ENCODE measurements around the gene ZNF385D. TPM values are rescaled to one million over a fixed set of nuclear protein-coding genes. Genes with fewer than 3 reads are reported as not detected.
"Not testable (repeated sequence)": the region's sequence is repeated elsewhere in the genome, so short reads cannot be mapped to it uniquely, and the experiment has no call there.

Gene ZNF385D
- total RNA-seq, 2 donors from 2014 or later: 1.5 to 2.6 TPM

DNA sequence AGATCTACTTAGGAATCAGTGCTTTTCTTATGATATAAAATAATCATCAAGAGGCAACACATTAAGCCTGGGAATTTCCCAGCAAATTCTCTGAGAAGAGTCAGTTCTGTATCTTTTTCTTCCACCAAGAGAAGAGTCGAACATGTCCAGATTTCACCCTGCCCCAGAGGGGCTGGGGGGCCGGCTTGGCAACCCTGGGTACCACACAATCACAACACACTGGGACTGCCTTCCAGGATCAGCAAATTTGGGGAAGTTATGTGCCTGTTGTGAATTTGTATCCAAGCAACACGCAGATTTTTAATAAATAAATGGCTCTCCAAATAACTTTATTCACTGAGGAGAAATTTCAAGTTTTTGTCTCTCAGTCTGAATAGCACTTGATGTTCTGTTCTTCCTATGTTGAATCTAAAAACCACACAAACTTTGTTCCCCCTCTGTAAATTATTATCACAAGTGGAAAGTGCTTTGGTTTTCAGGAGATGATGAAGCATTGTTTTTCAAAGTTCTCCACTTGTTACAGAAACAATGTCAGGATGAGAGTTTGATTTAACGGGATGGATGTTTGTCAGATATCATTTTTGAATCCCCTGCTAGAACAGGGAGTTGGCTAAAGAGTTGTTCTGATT lies 357.2 kb downstream of the ZNF385D start:
- no peak overlapping the region for H3K4me3 ChIP-seq
- no peak overlapping the region for H3K9ac ChIP-seq (ENCODE audit: low read depth in 2 of 2, low read length in 2 of 2)
- no peaks in the 10 kb centered on the region for H3K4me1 ChIP-seq
- H3K27me3 ChIP-seq: no peaks in the 10 kb centered on the region
- TF ChIP-seq, protein P1, sequence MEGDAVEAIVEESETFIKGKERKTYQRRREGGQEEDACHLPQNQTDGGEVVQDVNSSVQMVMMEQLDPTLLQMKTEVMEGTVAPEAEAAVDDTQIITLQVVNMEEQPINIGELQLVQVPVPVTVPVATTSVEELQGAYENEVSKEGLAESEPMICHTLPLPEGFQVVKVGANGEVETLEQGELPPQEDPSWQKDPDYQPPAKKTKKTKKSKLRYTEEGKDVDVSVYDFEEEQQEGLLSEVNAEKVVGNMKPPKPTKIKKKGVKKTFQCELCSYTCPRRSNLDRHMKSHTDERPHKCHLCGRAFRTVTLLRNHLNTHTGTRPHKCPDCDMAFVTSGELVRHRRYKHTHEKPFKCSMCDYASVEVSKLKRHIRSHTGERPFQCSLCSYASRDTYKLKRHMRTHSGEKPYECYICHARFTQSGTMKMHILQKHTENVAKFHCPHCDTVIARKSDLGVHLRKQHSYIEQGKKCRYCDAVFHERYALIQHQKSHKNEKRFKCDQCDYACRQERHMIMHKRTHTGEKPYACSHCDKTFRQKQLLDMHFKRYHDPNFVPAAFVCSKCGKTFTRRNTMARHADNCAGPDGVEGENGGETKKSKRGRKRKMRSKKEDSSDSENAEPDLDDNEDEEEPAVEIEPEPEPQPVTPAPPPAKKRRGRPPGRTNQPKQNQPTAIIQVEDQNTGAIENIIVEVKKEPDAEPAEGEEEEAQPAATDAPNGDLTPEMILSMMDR (IDR thresholded peaks at IDR 0.05): no peak
- H3K27ac ChIP-seq: no peak overlapping the region
- intact Hi-C loops (cut with DNase I): no loop called here
- DNase-seq: no peak
- H3K9me3 ChIP-seq: no peaks in the 10 kb centered on the region
- H3K36me3 ChIP-seq: no peaks in the 10 kb centered on the region

DNA sequence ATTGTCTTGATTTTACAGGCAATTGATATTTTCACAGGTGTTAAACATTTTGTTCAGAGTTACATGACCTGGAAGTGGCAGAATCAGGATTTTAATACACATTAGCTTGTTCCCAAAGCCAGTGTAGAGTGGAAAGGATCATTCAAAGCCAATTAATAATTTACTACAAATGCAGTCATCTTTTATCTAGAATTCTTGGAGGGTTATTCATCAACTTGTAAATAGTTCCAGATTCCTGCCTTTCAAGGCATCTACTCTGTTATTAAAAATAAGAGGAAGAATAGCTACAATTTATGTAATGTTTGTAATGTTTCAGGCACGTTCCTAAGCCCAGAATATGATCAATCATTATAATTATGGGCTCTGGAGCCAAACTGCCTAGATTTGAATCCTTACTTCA lies 358.5 kb downstream of the ZNF385D start:
- H3K4me3 ChIP-seq: no peak overlapping the region
- DNase-seq: no peak
- H3K27ac ChIP-seq: no peak overlapping the region
- no peak overlapping the region for H3K9ac ChIP-seq (ENCODE audit: low read depth in 2 of 2, low read length in 2 of 2)
- no peaks in the 10 kb centered on the region for H3K4me1 ChIP-seq
- TF ChIP-seq, protein P1 (IDR thresholded peaks at IDR 0.05): no peak
- no peaks in the 10 kb centered on the region for H3K9me3 ChIP-seq
- H3K27me3 ChIP-seq: no peaks in the 10 kb centered on the region
- intact Hi-C loops (cut with DNase I): no loop called here
- no peaks in the 10 kb centered on the region for H3K36me3 ChIP-seq

DNA sequence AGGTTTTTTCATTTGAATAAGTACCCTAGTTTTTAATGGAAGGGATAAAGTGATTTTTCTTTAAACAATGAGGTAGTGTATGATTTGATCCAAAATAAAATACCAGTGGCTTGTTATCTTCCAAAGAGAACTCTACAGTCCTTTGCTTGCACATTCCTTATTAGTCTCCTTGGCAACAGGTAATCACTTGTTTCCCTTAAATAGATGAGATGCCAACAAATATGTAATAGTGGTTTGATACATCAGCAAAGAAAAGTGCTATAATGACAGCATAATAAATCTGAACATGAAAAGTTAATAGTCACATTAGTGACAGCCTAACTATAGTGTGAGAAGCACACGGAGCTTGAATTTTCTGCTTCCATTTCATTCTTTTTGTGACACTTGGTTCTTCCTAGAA lies 360.2 kb downstream of the ZNF385D start:
- no peak for DNase-seq
- Histone ChIP-seq H3K4me1 (no peaks in the 10 kb centered on the region), H3K4me3 (no peak overlapping the region), H3K27me3 (no peaks in the 10 kb centered on the region), H3K9me3 (no peaks in the 10 kb centered on the region), H3K9ac (ENCODE audit: low read depth in 2 of 2, low read length in 2 of 2) (no peak overlapping the region), H3K36me3 (no peaks in the 10 kb centered on the region), H3K27ac (no peak overlapping the region)
- TF ChIP-seq, protein P1 (IDR thresholded peaks at IDR 0.05): no peak
- intact Hi-C loops (cut with DNase I): no loop called here

DNA sequence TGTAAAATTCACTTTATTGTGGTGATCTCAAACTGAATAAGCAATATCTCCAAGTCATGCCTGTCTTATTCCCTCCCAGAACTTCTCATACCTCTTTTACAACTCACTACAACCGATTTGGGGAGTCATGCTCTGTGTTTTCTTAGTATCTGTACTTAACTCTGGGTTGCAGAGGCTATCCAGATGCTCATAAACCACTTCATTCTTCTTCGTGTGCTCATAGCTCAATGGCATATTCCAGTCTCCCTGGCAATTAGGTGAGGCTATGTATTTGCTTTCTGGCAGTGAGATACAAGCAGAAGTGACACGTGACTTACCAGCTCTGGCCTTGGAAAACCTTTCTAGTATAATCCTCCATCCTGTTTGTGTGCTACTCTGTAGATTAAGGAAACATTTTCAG lies 360.9 kb downstream of the ZNF385D start:
- intact Hi-C loops (cut with DNase I): no loop called here
- no peaks in the 10 kb centered on the region for H3K27me3 ChIP-seq
- no peaks in the 10 kb centered on the region for H3K4me1 ChIP-seq
- DNase-seq: no peak
- no peak overlapping the region for H3K4me3 ChIP-seq
- H3K9ac ChIP-seq (ENCODE audit: low read depth in 2 of 2, low read length in 2 of 2): no peak overlapping the region
- no peaks in the 10 kb centered on the region for H3K9me3 ChIP-seq
- TF ChIP-seq, protein P1 (IDR thresholded peaks at IDR 0.05): no peak
- no peaks in the 10 kb centered on the region for H3K36me3 ChIP-seq
- no peak overlapping the region for H3K27ac ChIP-seq

DNA sequence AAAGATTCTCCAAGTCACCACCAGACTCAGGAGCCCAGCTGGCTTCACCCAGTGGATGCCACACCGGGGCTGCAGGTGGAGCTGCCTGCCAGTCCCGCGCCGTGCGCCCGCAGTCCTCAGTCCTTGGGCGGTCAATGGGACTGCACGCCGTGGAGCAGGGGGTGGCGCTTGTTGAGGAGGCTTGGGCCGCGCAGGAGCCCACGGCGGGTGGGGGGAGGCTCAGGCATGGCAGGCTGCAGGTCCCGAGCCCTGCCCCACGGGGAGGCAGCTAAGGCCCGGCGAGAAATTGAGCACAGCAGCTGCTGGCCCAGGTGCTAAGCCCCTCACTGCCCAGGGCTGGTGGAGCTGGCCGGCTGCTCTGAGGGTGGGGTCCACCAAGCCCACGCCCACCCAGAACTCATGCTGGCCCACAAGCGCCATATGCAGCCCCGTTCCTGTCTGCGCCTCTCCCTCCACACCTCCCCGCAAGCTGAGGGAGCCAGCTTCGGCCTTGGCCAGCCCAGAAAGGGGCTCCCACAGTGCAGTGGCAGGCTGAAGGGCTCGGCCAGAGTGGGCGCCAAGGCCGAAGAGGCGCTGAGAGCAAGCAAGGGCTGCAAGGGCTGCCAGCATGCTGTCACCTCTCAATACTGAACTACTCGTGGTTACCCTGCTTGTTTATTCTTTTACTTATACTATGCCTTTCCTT lies 363.7 kb downstream of the ZNF385D start:
- H3K27me3 ChIP-seq; H3K9ac ChIP-seq (ENCODE audit: low read depth in 2 of 2, low read length in 2 of 2); H3K4me3 ChIP-seq; H3K27ac ChIP-seq; H3K36me3 ChIP-seq; H3K9me3 ChIP-seq; intact Hi-C loops (cut with DNase I); DNase-seq; H3K4me1 ChIP-seq: not testable (repeated sequence)

DNA sequence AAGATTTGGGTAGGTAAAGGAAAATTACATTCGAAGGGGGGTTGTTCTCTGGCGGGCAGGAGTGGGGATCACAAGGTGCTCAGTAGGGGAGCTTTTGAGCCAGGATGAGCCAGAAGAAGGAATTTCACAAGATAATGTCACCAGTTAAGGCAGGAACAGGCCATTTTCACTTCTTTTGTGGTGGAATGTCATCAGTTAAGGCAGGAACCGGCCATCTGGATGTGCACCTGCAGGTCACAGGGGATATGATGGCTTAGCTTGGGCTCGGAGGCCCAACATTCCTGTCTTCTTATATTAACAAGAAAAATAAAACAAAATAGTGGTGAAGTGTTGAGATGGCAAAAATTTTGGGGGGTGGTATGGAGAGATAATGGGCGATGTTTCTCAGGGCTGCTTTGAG lies 373.0 kb downstream of the ZNF385D start:
- H3K4me1 ChIP-seq; H3K36me3 ChIP-seq; H3K27ac ChIP-seq; intact Hi-C loops (cut with DNase I); H3K27me3 ChIP-seq; H3K9me3 ChIP-seq; DNase-seq; H3K9ac ChIP-seq (ENCODE audit: low read depth in 2 of 2, low read length in 2 of 2); H3K4me3 ChIP-seq: not testable (repeated sequence)

Measured in colonic mucosa (tissue), 4 donors.